K562 (cell line): ENCODE results near the gene TRIOBP. TPM values are rescaled to one million over a fixed set of nuclear protein-coding genes. Genes with fewer than 3 reads are reported as not detected.

Source experiments
- ATAC-seq: fragments of 200-7000 bp; cut with Tn5 transposase; 3 replicates; pipeline ENCODE4 v1.9.1; 2020; ENCODE audit warnings: moderate library complexity
- BruUV-seq: library from RNA; stranded (reverse); fragments of 400-500 nt; replicated peaks from 2 replicates; lab custom pipeline; 2021; lab: Mats Ljungman, UMichigan
- CTCF ChIA-PET: fragments of 300-600 bp; formaldehyde crosslinking; extraction: SDS; loops from one replicate; lab custom pipeline; 2021; ENCODE audit warnings: low intra/inter-chr PET ratio; lab: Yijun Ruan, JAX
- POLR2A ChIA-PET: fragments of 300-600, 350-650 bp; sonication (Branson Sonifier 250); formaldehyde crosslinking; extraction: SDS; loops from one replicate; lab custom pipeline; 2021; ENCODE audit warnings: antibody characterized with exemption, inconsistent platforms; lab: Yijun Ruan, JAX
- DNase-seq, 4 experiments: peaks; one replicate each; pipeline versions ENCODE4 v3.0.0 to v3.0.0-alpha.2; 2011 to 2018; ENCODE audit warnings: low spot score in 3 of 4, mixed read lengths in 3 of 4; ENCODE audit errors: extremely low read depth in 1 of 4
- FAIRE-seq: peaks from 2 replicates; lab custom pipeline; 2011; peaks lifted over from hg19 to GRCh38; lab: Jason Lieb, UNC
- H2AFZ ChIP-seq: 2 replicates; pipeline ENCODE4 v1.6.0; 2011; ENCODE audit warnings: low read depth, low read length, control low read depth, inconsistent platforms
- H3K27ac ChIP-seq: fragments of 200-600 bp; 3 replicates; pipeline ENCODE4 v1.8.0; 2011; ENCODE audit warnings: low read depth, mild to moderate bottlenecking, control low read depth, inconsistent platforms, low read length, moderate library complexity, mixed read lengths; ENCODE audit errors: extremely low read depth
- H3K27me3 ChIP-seq, 2 experiments: fragments of 300-600 bp in 1 of 2; 2 replicates in 1 of 2; 3 replicates in 1 of 2; pipeline versions ENCODE4 v1.6.0 to v1.8.0; 2011; ENCODE audit warnings: inconsistent platforms in 2 of 2, low read length in 2 of 2, mild to moderate bottlenecking in 1 of 2, mixed read lengths in 1 of 2, moderate library complexity in 1 of 2; ENCODE audit not compliant: control insufficient read depth in 2 of 2, insufficient read depth in 2 of 2
- H3K36me3 ChIP-seq: fragments of 300-600 bp; 3 replicates; pipeline ENCODE4 v1.8.0; 2011; ENCODE audit warnings: mild to moderate bottlenecking, low read length, inconsistent platforms; ENCODE audit not compliant: control insufficient read depth, insufficient read depth
- H3K4me1 ChIP-seq, 2 experiments: fragments of 200-600 bp in 1 of 2; replicated peaks in 1 of 2; 2 replicates in 1 of 2; 3 replicates in 1 of 2; pipeline versions ENCODE4 v1.5.1 to v1.8.0; 2011; ENCODE audit warnings: inconsistent platforms in 2 of 2, low read length in 2 of 2, mild to moderate bottlenecking in 1 of 2, mixed read lengths in 1 of 2, moderate library complexity in 1 of 2; ENCODE audit not compliant: control insufficient read depth in 2 of 2, insufficient read depth in 2 of 2
- H3K4me2 ChIP-seq: 2 replicates; pipeline ENCODE4 v1.6.1; 2011; ENCODE audit warnings: low read length, control low read depth, inconsistent platforms, mixed read lengths; ENCODE audit not compliant: insufficient read depth
- H3K4me3 ChIP-seq: fragments of 200-600 bp; sonication (generic), shearing (Covaris generic); 2 replicates; pipeline ENCODE4 v1.5.1; 2016; ENCODE audit warnings: control low read depth, inconsistent platforms
- H3K79me2 ChIP-seq: fragments of 200-600 bp; 3 replicates; pipeline ENCODE4 v1.8.0; 2011; ENCODE audit warnings: low read length, inconsistent platforms; ENCODE audit not compliant: control insufficient read depth, insufficient read depth
- H3K9ac ChIP-seq, 2 experiments: 2 replicates each; pipeline versions ENCODE4 v1.6.0 to v1.6.1; 2011; ENCODE audit warnings: low read depth in 2 of 2, low read length in 2 of 2, control low read depth in 1 of 2, inconsistent platforms in 1 of 2, mild to moderate bottlenecking in 1 of 2, mixed read lengths in 1 of 2; ENCODE audit not compliant: insufficient read depth in 1 of 2
- H3K9me1 ChIP-seq: one replicate; pipeline ENCODE4 v1.6.0; 2011; ENCODE audit warnings: inconsistent platforms, mild to moderate bottlenecking, low read length, moderate library complexity; ENCODE audit not compliant: control insufficient read depth, insufficient read depth
- H3K9me3 ChIP-seq: replicated peaks from 2 replicates; pipeline ENCODE4 v1.5.1; 2011; ENCODE audit warnings: low read depth, low read length, inconsistent platforms; ENCODE audit not compliant: control insufficient read depth, insufficient read depth
- H4K20me1 ChIP-seq: replicated peaks from 2 replicates; pipeline ENCODE4 v1.6.1; 2011; ENCODE audit warnings: low read length, inconsistent platforms, mixed read lengths; ENCODE audit not compliant: control insufficient read depth, insufficient read depth
- POLR2G ChIP-seq: fragments of 200-400 bp; formaldehyde crosslinking; IDR thresholded peaks from 2 replicates; pipeline ENCODE4 v1.6.1; 2017; ENCODE audit warnings: low read depth, mild to moderate bottlenecking, antibody characterized with exemption, low read length, moderate library complexity
- POLR3A ChIP-seq: IDR thresholded peaks from 2 replicates; pipeline ENCODE4 v1.6.1; 2011; ENCODE audit warnings: borderline replicate concordance, mild to moderate bottlenecking, moderate library complexity; ENCODE audit not compliant: insufficient read length, insufficient read depth; ENCODE audit errors: extremely low read depth
- RBFOX2 ChIP-seq: fragments of 200-400 bp; formaldehyde crosslinking; IDR thresholded peaks from 2 replicates; pipeline ENCODE4 v1.6.1; 2017; ENCODE audit warnings: low read depth, mild to moderate bottlenecking, low read length, moderate library complexity
- SREBF2 ChIP-seq: sonication (generic); formaldehyde crosslinking; IDR thresholded peaks from 2 replicates; pipeline ENCODE4 v1.4.0; 2020; ENCODE audit warnings: mild to moderate bottlenecking, missing genetic modification reagents
- TAF15 ChIP-seq: fragments of 200-400 bp; formaldehyde crosslinking; IDR thresholded peaks from 2 replicates; pipeline ENCODE4 v1.6.1; 2017; ENCODE audit warnings: mild to moderate bottlenecking, low read depth, low read length, moderate library complexity
- WGBS: fragments of 100-300 bp; shearing (Covaris generic); methylation state at CpG from one replicate; pipeline ENCODE4 v1.1.6; 2016; ENCODE audit warnings: low coverage, mixed read lengths; ENCODE audit not compliant: insufficient coverage; ENCODE audit errors: missing lambda C conversion rate; 5-methylcytosine and 5-hydroxymethylcytosine counted together
- in situ Hi-C: fragments of 300-500 bp; cut with MboI; formaldehyde crosslinking; loops from 4 replicates; pipeline ENCODE4 v1.15.0; 2018; ENCODE audit warnings: inconsistent platforms, mixed read lengths
- intact Hi-C: fragments of 100-400 bp; cut with micrococcal nuclease; formaldehyde crosslinking; loops from 2 replicates; pipeline ENCODE4 v1.14.2; 2022
- polyA plus RNA-seq, 8 experiments: library from polyadenylated mRNA; depleted of rRNA in 4 of 8; stranded (reverse) in 5 of 8; unstranded in 3 of 8; fragments of >200 nt; fragmentation: Nextera tagmentation in 2 of 8; fragmentation: Illumina TruSeq in 1 of 8; extraction: Ambion mirVana in 2 of 8; extraction: Trizol in 1 of 8; gene quantifications; 2 replicates each; pipeline versions ENCODE4 v1.2.1 to v1.2.3, GENCODE V29; 2011 to 2014; ENCODE audit warnings: inconsistent platforms in 1 of 8, missing spikeins in 1 of 8
- total RNA-seq, 7 experiments: library from RNA; depleted of rRNA in 6 of 7; stranded (reverse); fragments of >200 nt in 6 of 7; fragmentation: Illumina TruSeq in 2 of 7; extraction: Trizol in 2 of 7; gene quantifications; 2 replicates each; pipeline versions ENCODE4 v1.2.1 to v1.2.3, GENCODE V29; 2011 to 2021; ENCODE audit warnings: low replicate concordance in 1 of 7

Gene TRIOBP
- total and polyA plus RNA-seq, 9 of the 15 experiments (the other 6 are each of a cell fraction or from before 2014, with no cell fraction given): 0.24 to 13.8 (median 5.5) TPM

GRCh38 chr22:37665487-37665886 is 31.4 kb upstream of the TRIOBP start:
- peaks cover 11% of the 10 kb centered on the region for H4K20me1 ChIP-seq
- DNase-seq (peak in 1 of 4 experiments; percentile 2), ATAC-seq (no peak), FAIRE-seq (no peak)
- no peak overlapping the region for H3K4me3 ChIP-seq
- peaks cover 12 to 22% of the 10 kb centered on the region in 2 experiments; a peak in 4 of 5 replicates for H3K4me1 ChIP-seq
- H3K4me2 ChIP-seq: no peak overlapping the region
- intact Hi-C loops: no loop called here
- BruUV-seq: no TSS peak
- H3K9me3 ChIP-seq: no peaks in the 10 kb centered on the region
- TF ChIP-seq SREBF2 (CRISPR knock-in tag) (no peak), RBFOX2 (0 out of 2 replicates have a peak, but pooled peaks have one; percentile 41), POLR2G (peak; percentile 63)
- no peak overlapping the region for H2AFZ ChIP-seq
- in situ Hi-C loops: no loop called here
- no peaks in the 10 kb centered on the region for H3K27me3 ChIP-seq
- H3K27ac ChIP-seq: no peak overlapping the region
- ChIA-PET CTCF (no interaction called here), POLR2A (no interaction called here)
- H3K9me1 ChIP-seq: no peaks in the 10 kb centered on the region
- H3K79me2 ChIP-seq: peaks cover 49% of the 10 kb centered on the region
- no peak overlapping the region; a peak in 1 of 4 replicates for H3K9ac ChIP-seq
- H3K36me3 ChIP-seq: peaks cover 50% of the 10 kb centered on the region; the same call in 2 of the 3 replicates
- 95% methylated on average over 14 of the region's 24 CpGs for WGBS

GRCh38 chr22:37669586-37669985 is 27.3 kb upstream of the TRIOBP start:
- no peak overlapping the region; a peak in 1 of 4 replicates for H3K9ac ChIP-seq
- in situ Hi-C loops: no loop called here
- peaks cover 23% of the 10 kb centered on the region; the same call in 2 of the 3 replicates for H3K36me3 ChIP-seq
- no peak for DNase-seq
- no peaks in the 10 kb centered on the region for H4K20me1 ChIP-seq
- CTCF ChIA-PET: no interaction called here
- intact Hi-C loops: no loop called here
- POLR2A ChIA-PET: no interaction called here
- no peaks in the 10 kb centered on the region for H3K9me1 ChIP-seq
- no peak overlapping the region for H2AFZ ChIP-seq
- H3K4me1 ChIP-seq: peaks cover 0 to 32% of the 10 kb centered on the region in 2 experiments; a peak in 3 of 5 replicates
- H3K4me2 ChIP-seq: no peak overlapping the region
- no peaks in the 10 kb centered on the region for H3K9me3 ChIP-seq
- TF ChIP-seq POLR3A (no peak), TAF15 (no peak)
- H3K27ac ChIP-seq: no peak overlapping the region
- 73% methylated on average over 5 of the region's 6 CpGs for WGBS
- H3K4me3 ChIP-seq: no peak overlapping the region
- no TSS peak for BruUV-seq
- no peak for ATAC-seq
- H3K27me3 ChIP-seq: no peaks in the 10 kb centered on the region
- FAIRE-seq: no peak
- H3K79me2 ChIP-seq: peaks cover 11% of the 10 kb centered on the region; the same call in 1 of the 3 replicates
